Measurements from ENCODE around the gene TSPAN17. TPM values are rescaled to one million over a fixed set of nuclear protein-coding genes. Genes with fewer than 3 reads are reported as not detected.
A peak's percentile ranks its signal among the peaks of the same experiment; 100 is the strongest.

TSPAN17 gene
- total RNA-seq, 2 donors from 2014 or later, result 14.2 to 19.3 TPM

GRCh38 chr5:176662371-176663333 is 15.4 kb downstream of the TSPAN17 start:
- Mint-ChIP-seq H3K36me3 (ENCODE audit: low read depth) (peaks cover 5% of the 10 kb centered on the region), H3K4me1 (peaks cover 32% of the 10 kb centered on the region), H3K27me3 (peaks cover 23% of the 10 kb centered on the region), H3K27ac (no peak overlapping the region), H3K4me3 (no peak overlapping the region)
- no peaks in the 10 kb centered on the region for H3K9me3 ChIP-seq (ENCODE audit: control insufficient read depth, low read length, poor library complexity, severe bottlenecking)
- no peak for DNase-seq
- no peak for ATAC-seq

- H3K27me3 Mint-ChIP-seq, result peaks cover 30% of the 10 kb centered on the region
- H3K36me3 Mint-ChIP-seq (ENCODE audit: low read depth), result peaks cover 5% of the 10 kb centered on the region
- peak overlapping the region; percentile 56 for H3K27ac Mint-ChIP-seq
- H3K9me3 ChIP-seq (ENCODE audit: control insufficient read depth, low read length, poor library complexity, severe bottlenecking), result no peaks in the 10 kb centered on the region
- ATAC-seq (no peak), DNase-seq (no peak)
- no peak overlapping the region for H3K4me3 Mint-ChIP-seq
- peaks cover 23% of the 10 kb centered on the region for H3K4me1 Mint-ChIP-seq
Measured at GRCh38 chr5:176663566-176663965, 16.3 kb downstream of the TSPAN17 start.

- H3K9me3 ChIP-seq (ENCODE audit: control insufficient read depth, low read length, poor library complexity, severe bottlenecking), result no peaks in the 10 kb centered on the region
- no peak overlapping the region for H3K4me3 Mint-ChIP-seq
- DNase-seq, result no peak
- H3K27ac Mint-ChIP-seq, result peak overlapping the region; percentile 56
- peaks cover 14% of the 10 kb centered on the region for H3K4me1 Mint-ChIP-seq
- ATAC-seq, result no peak
- H3K36me3 Mint-ChIP-seq (ENCODE audit: low read depth), result peaks cover 5% of the 10 kb centered on the region
- peaks cover 40% of the 10 kb centered on the region for H3K27me3 Mint-ChIP-seq
Measured at GRCh38 chr5:176664479-176664878, 17.2 kb downstream of the TSPAN17 start.

GRCh38 chr5:176664886-176665285 is 17.6 kb downstream of the TSPAN17 start:
- no peak for ATAC-seq
- Mint-ChIP-seq H3K27ac (no peak overlapping the region), H3K4me3 (no peak overlapping the region), H3K36me3 (ENCODE audit: low read depth) (peaks cover 5% of the 10 kb centered on the region), H3K27me3 (peaks cover 44% of the 10 kb centered on the region), H3K4me1 (peaks cover 11% of the 10 kb centered on the region)
- H3K9me3 ChIP-seq (ENCODE audit: control insufficient read depth, low read length, poor library complexity, severe bottlenecking), result no peaks in the 10 kb centered on the region
- DNase-seq, result no peak

- Mint-ChIP-seq H3K27me3 (peaks cover 44% of the 10 kb centered on the region), H3K4me3 (no peak overlapping the region), H3K4me1 (peaks cover 8% of the 10 kb centered on the region), H3K27ac (no peak overlapping the region), H3K36me3 (ENCODE audit: low read depth) (peaks cover 5% of the 10 kb centered on the region)
- H3K9me3 ChIP-seq (ENCODE audit: control insufficient read depth, low read length, poor library complexity, severe bottlenecking), result no peaks in the 10 kb centered on the region
- no peak for DNase-seq
- ATAC-seq, result no peak
Measured at GRCh38 chr5:176665517-176665916, 18.2 kb downstream of the TSPAN17 start.

- Mint-ChIP-seq H3K36me3 (ENCODE audit: low read depth) (peaks cover 7% of the 10 kb centered on the region), H3K27ac (no peak overlapping the region), H3K4me1 (peaks cover 2% of the 10 kb centered on the region), H3K27me3 (peaks cover 62% of the 10 kb centered on the region), H3K4me3 (no peak overlapping the region)
- ATAC-seq (no peak), DNase-seq (no peak)
- H3K9me3 ChIP-seq (ENCODE audit: control insufficient read depth, low read length, poor library complexity, severe bottlenecking), result no peaks in the 10 kb centered on the region
Measured at GRCh38 chr5:176667637-176668036, 20.4 kb downstream of the TSPAN17 start.

- H3K4me3 Mint-ChIP-seq, result no peak overlapping the region
- H3K27me3 Mint-ChIP-seq, result peaks cover 60% of the 10 kb centered on the region
- peaks cover 2% of the 10 kb centered on the region for H3K4me1 Mint-ChIP-seq
- DNase-seq (no peak), ATAC-seq (no peak)
- H3K9me3 ChIP-seq (ENCODE audit: control insufficient read depth, low read length, poor library complexity, severe bottlenecking), result no peaks in the 10 kb centered on the region
- H3K27ac Mint-ChIP-seq, result no peak overlapping the region
- peaks cover 3% of the 10 kb centered on the region for H3K36me3 Mint-ChIP-seq (ENCODE audit: low read depth)
Measured at GRCh38 chr5:176670449-176670848, 23.2 kb downstream of the TSPAN17 start.

- H3K9me3 ChIP-seq (ENCODE audit: control insufficient read depth, low read length, poor library complexity, severe bottlenecking), result no peaks in the 10 kb centered on the region
- Mint-ChIP-seq H3K27me3 (peaks cover 62% of the 10 kb centered on the region), H3K4me1 (peaks cover 2% of the 10 kb centered on the region), H3K36me3 (ENCODE audit: low read depth) (peaks cover 2% of the 10 kb centered on the region), H3K4me3 (no peak overlapping the region), H3K27ac (peak overlapping the region; percentile 27)
- no peak for DNase-seq
- ATAC-seq, result no peak
Measured at GRCh38 chr5:176671399-176671798, 24.1 kb downstream of the TSPAN17 start.

- no peak for DNase-seq
Measured at GRCh38 chr5:176671890-176672747, 24.8 kb downstream of the TSPAN17 start.

GRCh38 chr5:176673651-176674583 is 26.6 kb downstream of the TSPAN17 start:
- no peak for ATAC-seq
- Mint-ChIP-seq H3K4me3 (no peak overlapping the region), H3K36me3 (ENCODE audit: low read depth) (peaks cover 10% of the 10 kb centered on the region), H3K4me1 (peaks cover 5% of the 10 kb centered on the region), H3K27ac (no peak overlapping the region), H3K27me3 (peaks cover 70% of the 10 kb centered on the region)
- H3K9me3 ChIP-seq (ENCODE audit: control insufficient read depth, low read length, poor library complexity, severe bottlenecking), result no peaks in the 10 kb centered on the region
- DNase-seq, result no peak

More at GRCh38 chr5:176671890-176672747, 24.8 kb downstream of the TSPAN17 start:
- H3K27ac Mint-ChIP-seq, result no peak overlapping the region
- no peaks in the 10 kb centered on the region for H3K9me3 ChIP-seq (ENCODE audit: control insufficient read depth, low read length, poor library complexity, severe bottlenecking)
- ATAC-seq, result no peak
- H3K4me3 Mint-ChIP-seq, result no peak overlapping the region
- peaks cover 2% of the 10 kb centered on the region for H3K36me3 Mint-ChIP-seq (ENCODE audit: low read depth)
- no peaks in the 10 kb centered on the region for H3K4me1 Mint-ChIP-seq
- peaks cover 69% of the 10 kb centered on the region for H3K27me3 Mint-ChIP-seq

- H3K27me3 Mint-ChIP-seq, result peaks cover 70% of the 10 kb centered on the region
- H3K4me3 Mint-ChIP-seq, result no peak overlapping the region
- H3K36me3 Mint-ChIP-seq (ENCODE audit: low read depth), result peaks cover 10% of the 10 kb centered on the region
- no peaks in the 10 kb centered on the region for H3K9me3 ChIP-seq (ENCODE audit: control insufficient read depth, low read length, poor library complexity, severe bottlenecking)
- ATAC-seq, result no peak
- no peak overlapping the region for H3K27ac Mint-ChIP-seq
- H3K4me1 Mint-ChIP-seq, result peaks cover 6% of the 10 kb centered on the region
- no peak for DNase-seq
Measured at GRCh38 chr5:176674799-176675198, 27.5 kb downstream of the TSPAN17 start.

GRCh38 chr5:176675676-176676360 is 28.5 kb downstream of the TSPAN17 start:
- Mint-ChIP-seq H3K4me1 (peaks cover 6% of the 10 kb centered on the region), H3K36me3 (ENCODE audit: low read depth) (peaks cover 10% of the 10 kb centered on the region), H3K4me3 (no peak overlapping the region), H3K27ac (no peak overlapping the region), H3K27me3 (peaks cover 73% of the 10 kb centered on the region)
- DNase-seq (no peak), ATAC-seq (no peak)
- H3K9me3 ChIP-seq (ENCODE audit: control insufficient read depth, low read length, poor library complexity, severe bottlenecking), result no peaks in the 10 kb centered on the region

Measured in T-helper 17 cell (primary cell).